ENCODE results near the gene HUNK.

- TF ChIP-seq CTCF (conservative IDR thresholded peaks at IDR 0.05) (no peak), ZFX (IDR thresholded peaks at IDR 0.05) (no peak)
Measured at GRCh38 chr21:32036756-32037155, 163.9 kb downstream of the HUNK start.

Data from C4-2B (cell line).